HEK293 (cell line): Measurements from ENCODE around the gene BST1.

Experiments
- CTCF ChIA-PET: fragments of 350-600 bp; formaldehyde crosslinking; extraction: SDS; loops from one replicate; lab custom pipeline; 2021; ENCODE audit warnings: antibody characterized with exemption; lab: Yijun Ruan, JAX
- POLR2A ChIA-PET: fragments of 300-600 bp; formaldehyde crosslinking; extraction: SDS; loops from one replicate; lab custom pipeline; 2020; ENCODE audit warnings: antibody characterized with exemption, inconsistent platforms; lab: Yijun Ruan, JAX
- H3K27ac ChIP-seq: fragments of 200-500 bp; sonication (Bioruptor generic); 2 replicates; pipeline ENCODE4 v1.5.1; 2014; ENCODE audit warnings: low read depth, low read length, control low read depth, inconsistent platforms; ENCODE audit errors: extremely low read depth
- H3K36me3 ChIP-seq, 2 experiments: fragments of 200-500 bp in 1 of 2; sonication (Bioruptor generic) in 1 of 2; 1 replicate in 1 of 2; 2 replicates in 1 of 2; pipeline ENCODE4 v1.5.1; 2014 to 2017; ENCODE audit warnings: inconsistent platforms in 2 of 2, low read length in 2 of 2; ENCODE audit not compliant: control insufficient read depth in 2 of 2, insufficient read depth in 1 of 2
- H3K4me1 ChIP-seq: fragments of 200-500 bp; sonication (Bioruptor generic); 2 replicates; pipeline ENCODE4 v1.5.1; 2014; ENCODE audit warnings: mild to moderate bottlenecking, low read length, inconsistent platforms; ENCODE audit not compliant: control insufficient read depth, insufficient read depth
- H3K4me3 ChIP-seq: 2 replicates; pipeline ENCODE4 v1.5.1; 2011; ENCODE audit warnings: low read depth, mild to moderate bottlenecking, control low read depth, low read length, moderate library complexity
- H3K9me3 ChIP-seq: fragments of 200-500 bp; sonication (Bioruptor generic); 2 replicates; pipeline ENCODE4 v1.5.1; 2014; ENCODE audit warnings: low read depth, low read length, inconsistent platforms; ENCODE audit not compliant: control insufficient read depth, insufficient read depth
- EGR2 ChIP-seq: fragments of 450-650 bp; formaldehyde crosslinking; IDR thresholded peaks from 2 replicates; pipeline ENCODE4 v1.5.1; 2016; ENCODE audit warnings: low read depth, missing biosample characterization, missing genetic modification characterization
- GFI1B ChIP-seq: fragments of 450-650 bp; formaldehyde crosslinking; IDR thresholded peaks from 2 replicates; pipeline ENCODE4 v1.5.1; 2016; ENCODE audit warnings: missing biosample characterization, missing genetic modification characterization
- PRDM10 ChIP-seq: fragments of 450-650 bp; formaldehyde crosslinking; IDR thresholded peaks from 2 replicates; pipeline ENCODE4 v1.5.1; 2016; ENCODE audit warnings: missing biosample characterization, missing genetic modification characterization
- SCRT2 ChIP-seq: fragments of 450-650 bp; formaldehyde crosslinking; IDR thresholded peaks from 2 replicates; pipeline ENCODE4 v1.5.1; 2016; ENCODE audit warnings: missing biosample characterization, missing genetic modification characterization
- ZFP41 ChIP-seq: fragments of 450-650 bp; formaldehyde crosslinking; IDR thresholded peaks from 2 replicates; pipeline ENCODE4 v1.5.1; 2016; ENCODE audit warnings: missing biosample characterization, missing genetic modification characterization, borderline replicate concordance
- ZNF10 ChIP-seq: fragments of 450-650 bp; formaldehyde crosslinking; IDR thresholded peaks from 2 replicates; pipeline ENCODE4 v1.5.1; 2017; ENCODE audit warnings: missing biosample characterization, missing genetic modification characterization
- ZNF140 ChIP-seq: fragments of 450-650 bp; formaldehyde crosslinking; IDR thresholded peaks from 2 replicates; pipeline ENCODE4 v1.5.1; 2016; ENCODE audit warnings: missing biosample characterization, missing genetic modification characterization
- ZNF239 ChIP-seq: fragments of 450-650 bp; formaldehyde crosslinking; IDR thresholded peaks from 2 replicates; pipeline ENCODE4 v1.5.1; 2016; ENCODE audit warnings: missing biosample characterization, missing genetic modification characterization
- ZNF24 ChIP-seq: fragments of 450-650 bp; formaldehyde crosslinking; IDR thresholded peaks from 2 replicates; pipeline ENCODE4 v1.5.1; 2016; ENCODE audit warnings: missing biosample characterization, missing genetic modification characterization
- ZNF274 ChIP-seq, 2 experiments: fragments of 200-500 bp in 1 of 2; fragments of 450-650 bp in 1 of 2; sonication (Bioruptor generic) in 1 of 2; formaldehyde crosslinking in 1 of 2; IDR thresholded peaks; 2 replicates each; pipeline versions ENCODE4 v1.5.1 to v1.6.1; 2014 to 2016; ENCODE audit warnings: borderline replicate concordance in 1 of 2, inconsistent platforms in 1 of 2, low read length in 1 of 2, missing biosample characterization in 1 of 2, missing genetic modification characterization in 1 of 2
- ZNF350 ChIP-seq: fragments of 450-650 bp; formaldehyde crosslinking; IDR thresholded peaks from 2 replicates; pipeline ENCODE4 v1.5.0; 2017; ENCODE audit warnings: missing biosample characterization, mild to moderate bottlenecking, missing genetic modification characterization
- ZNF433 ChIP-seq: fragments of 450-650 bp; formaldehyde crosslinking; IDR thresholded peaks from 2 replicates; pipeline ENCODE4 v1.5.1; 2016; ENCODE audit warnings: missing biosample characterization, missing genetic modification characterization, low read depth
- ZNF544 ChIP-seq: fragments of 450-650 bp; formaldehyde crosslinking; IDR thresholded peaks from 2 replicates; pipeline ENCODE4 v1.5.0; 2017; ENCODE audit warnings: missing biosample characterization, missing genetic modification characterization
- ZNF558 ChIP-seq: fragments of 450-650 bp; formaldehyde crosslinking; IDR thresholded peaks from 2 replicates; pipeline ENCODE4 v1.5.1; 2016; ENCODE audit warnings: missing biosample characterization, missing genetic modification characterization
- ZNF560 ChIP-seq: fragments of 450-650 bp; formaldehyde crosslinking; IDR thresholded peaks from 2 replicates; pipeline ENCODE4 v1.5.1; 2017; ENCODE audit warnings: missing biosample characterization, missing genetic modification characterization, borderline replicate concordance
- ZNF600 ChIP-seq: fragments of 450-650 bp; formaldehyde crosslinking; IDR thresholded peaks from 2 replicates; pipeline ENCODE4 v1.5.1; 2016; ENCODE audit warnings: missing biosample characterization, missing genetic modification characterization
- ZNF624 ChIP-seq: fragments of 450-650 bp; formaldehyde crosslinking; IDR thresholded peaks from 2 replicates; pipeline ENCODE4 v1.5.1; 2017; ENCODE audit warnings: missing biosample characterization, missing genetic modification characterization
- ZNF660 ChIP-seq: fragments of 450-650 bp; IDR thresholded peaks from 2 replicates; pipeline ENCODE4 v1.5.1; 2018; ENCODE audit warnings: missing biosample characterization, mild to moderate bottlenecking, missing genetic modification characterization
- ZNF701 ChIP-seq: fragments of 450-650 bp; formaldehyde crosslinking; IDR thresholded peaks from 2 replicates; pipeline ENCODE4 v1.5.1; 2016; ENCODE audit warnings: missing biosample characterization, missing genetic modification characterization
- ZNF76 ChIP-seq: fragments of 450-650 bp; formaldehyde crosslinking; IDR thresholded peaks from 2 replicates; pipeline ENCODE4; 2016; ENCODE audit warnings: low read depth, missing biosample characterization, missing genetic modification characterization, borderline replicate concordance
- TF ChIP-seq, protein P1 (sequence below): fragments of 450-650 bp; formaldehyde crosslinking; IDR thresholded peaks from 2 replicates; pipeline ENCODE4 v1.5.1; 2017; ENCODE audit warnings: missing biosample characterization, missing genetic modification characterization
- TF ChIP-seq, protein P2 (sequence below): IDR thresholded peaks from 2 replicates; pipeline ENCODE4 v1.6.1; 2011; ENCODE audit warnings: mild to moderate bottlenecking, low read depth, low read length, borderline replicate concordance
- TF ChIP-seq, protein P3 (sequence below): fragments of 450-650 bp; formaldehyde crosslinking; IDR thresholded peaks from 2 replicates; pipeline ENCODE4 v1.5.1; 2016; ENCODE audit warnings: missing biosample characterization, missing genetic modification characterization

BST1 gene

GRCh38 chr4:15742637-15743036 is 39.8 kb downstream of the BST1 start (continued):
- TF ChIP-seq, protein P1, sequence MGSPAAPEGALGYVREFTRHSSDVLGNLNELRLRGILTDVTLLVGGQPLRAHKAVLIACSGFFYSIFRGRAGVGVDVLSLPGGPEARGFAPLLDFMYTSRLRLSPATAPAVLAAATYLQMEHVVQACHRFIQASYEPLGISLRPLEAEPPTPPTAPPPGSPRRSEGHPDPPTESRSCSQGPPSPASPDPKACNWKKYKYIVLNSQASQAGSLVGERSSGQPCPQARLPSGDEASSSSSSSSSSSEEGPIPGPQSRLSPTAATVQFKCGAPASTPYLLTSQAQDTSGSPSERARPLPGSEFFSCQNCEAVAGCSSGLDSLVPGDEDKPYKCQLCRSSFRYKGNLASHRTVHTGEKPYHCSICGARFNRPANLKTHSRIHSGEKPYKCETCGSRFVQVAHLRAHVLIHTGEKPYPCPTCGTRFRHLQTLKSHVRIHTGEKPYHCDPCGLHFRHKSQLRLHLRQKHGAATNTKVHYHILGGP (tag by site-specific recombination) = no peak
- TF ChIP-seq ZNF701 (tag by site-specific recombination) (no peak), ZNF660 (no peak), ZNF433 (tag by site-specific recombination) (no peak)
- TF ChIP-seq, protein P2, sequence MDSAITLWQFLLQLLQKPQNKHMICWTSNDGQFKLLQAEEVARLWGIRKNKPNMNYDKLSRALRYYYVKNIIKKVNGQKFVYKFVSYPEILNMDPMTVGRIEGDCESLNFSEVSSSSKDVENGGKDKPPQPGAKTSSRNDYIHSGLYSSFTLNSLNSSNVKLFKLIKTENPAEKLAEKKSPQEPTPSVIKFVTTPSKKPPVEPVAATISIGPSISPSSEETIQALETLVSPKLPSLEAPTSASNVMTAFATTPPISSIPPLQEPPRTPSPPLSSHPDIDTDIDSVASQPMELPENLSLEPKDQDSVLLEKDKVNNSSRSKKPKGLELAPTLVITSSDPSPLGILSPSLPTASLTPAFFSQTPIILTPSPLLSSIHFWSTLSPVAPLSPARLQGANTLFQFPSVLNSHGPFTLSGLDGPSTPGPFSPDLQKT = no peak

GRCh38 chr4:15744016-15744545 is 41.2 kb downstream of the BST1 start:
- H3K4me3 ChIP-seq = no peak overlapping the region
- H3K4me1 ChIP-seq = no peaks in the 10 kb centered on the region
- CTCF ChIA-PET = no interaction called here
- TF ChIP-seq ZNF350 (tag by site-specific recombination) = no peak
- TF ChIP-seq ZNF10 = no peak
- TF ChIP-seq GFI1B (tag by site-specific recombination) = no peak
- TF ChIP-seq ZNF76 (tag by site-specific recombination) = no peak
- no peak for TF ChIP-seq ZNF24 (tag by site-specific recombination)
- no peak for TF ChIP-seq ZNF624 (tag by site-specific recombination)
- TF ChIP-seq ZFP41 (tag by site-specific recombination) = no peak
- TF ChIP-seq ZNF558 (tag by site-specific recombination) = no peak
- no peak for TF ChIP-seq PRDM10 (tag by site-specific recombination)
- TF ChIP-seq ZNF239 (tag by site-specific recombination) = no peak
- no peak for TF ChIP-seq ZNF140 (tag by site-specific recombination)
- no peak for TF ChIP-seq ZNF544 (tag by site-specific recombination)
- no peak for TF ChIP-seq ZNF600
- TF ChIP-seq, all 188 proteins: peak for 0
- H3K36me3 ChIP-seq = no peaks in the 10 kb centered on the region
- H3K27ac ChIP-seq = no peak overlapping the region
- no peaks in the 10 kb centered on the region for H3K9me3 ChIP-seq
- POLR2A ChIA-PET = no interaction called here

- no peak overlapping the region for H3K27ac ChIP-seq
- TF ChIP-seq ZNF560 (tag by site-specific recombination) = no peak
- no peak for TF ChIP-seq EGR2 (tag by site-specific recombination)
- TF ChIP-seq, protein P3, sequence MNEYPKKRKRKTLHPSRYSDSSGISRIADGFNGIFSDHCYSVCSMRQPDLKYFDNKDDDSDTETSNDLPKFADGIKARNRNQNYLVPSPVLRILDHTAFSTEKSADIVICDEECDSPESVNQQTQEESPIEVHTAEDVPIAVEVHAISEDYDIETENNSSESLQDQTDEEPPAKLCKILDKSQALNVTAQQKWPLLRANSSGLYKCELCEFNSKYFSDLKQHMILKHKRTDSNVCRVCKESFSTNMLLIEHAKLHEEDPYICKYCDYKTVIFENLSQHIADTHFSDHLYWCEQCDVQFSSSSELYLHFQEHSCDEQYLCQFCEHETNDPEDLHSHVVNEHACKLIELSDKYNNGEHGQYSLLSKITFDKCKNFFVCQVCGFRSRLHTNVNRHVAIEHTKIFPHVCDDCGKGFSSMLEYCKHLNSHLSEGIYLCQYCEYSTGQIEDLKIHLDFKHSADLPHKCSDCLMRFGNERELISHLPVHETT (tag by site-specific recombination) = no peak
- no peak for TF ChIP-seq SCRT2 (tag by site-specific recombination)
- no peak for TF ChIP-seq ZNF274 (IDR thresholded peaks at IDR 0.05; ENCODE audit: low read length)
- no peak for TF ChIP-seq ZNF274 (tag by site-specific recombination; IDR thresholded peaks at IDR 0.05; ENCODE audit: borderline replicate concordance)
- TF ChIP-seq, all 188 proteins: peak for 0
- CTCF ChIA-PET = interaction anchor here (0.5 kb wide), 1 partner anchor 323 kb away, joined by 3 read pairs; no protein-coding TSS in a partner anchor
- Histone ChIP-seq H3K4me1 (no peaks in the 10 kb centered on the region), H3K4me3 (no peak overlapping the region), H3K36me3 (no peaks in the 10 kb centered on the region), H3K9me3 (no peaks in the 10 kb centered on the region)
- POLR2A ChIA-PET = no interaction called here
These were observed 43.2 kb downstream of the BST1 start for GRCh38 chr4:15746110-15746509.
